ENCODE measurements around the gene KCNV2.

KCNV2 gene

GRCh38 chr9:2764353-2764752, 47.0 kb downstream of the KCNV2 start:
- peak in 2 of 6 experiments; percentile 23 to 26 for DNase-seq

GRCh38 chr9:2765250-2765880, 48.1 kb downstream of the KCNV2 start:
- DNase-seq, result peak in 1 of 6 experiments; percentile 13

DNA sequence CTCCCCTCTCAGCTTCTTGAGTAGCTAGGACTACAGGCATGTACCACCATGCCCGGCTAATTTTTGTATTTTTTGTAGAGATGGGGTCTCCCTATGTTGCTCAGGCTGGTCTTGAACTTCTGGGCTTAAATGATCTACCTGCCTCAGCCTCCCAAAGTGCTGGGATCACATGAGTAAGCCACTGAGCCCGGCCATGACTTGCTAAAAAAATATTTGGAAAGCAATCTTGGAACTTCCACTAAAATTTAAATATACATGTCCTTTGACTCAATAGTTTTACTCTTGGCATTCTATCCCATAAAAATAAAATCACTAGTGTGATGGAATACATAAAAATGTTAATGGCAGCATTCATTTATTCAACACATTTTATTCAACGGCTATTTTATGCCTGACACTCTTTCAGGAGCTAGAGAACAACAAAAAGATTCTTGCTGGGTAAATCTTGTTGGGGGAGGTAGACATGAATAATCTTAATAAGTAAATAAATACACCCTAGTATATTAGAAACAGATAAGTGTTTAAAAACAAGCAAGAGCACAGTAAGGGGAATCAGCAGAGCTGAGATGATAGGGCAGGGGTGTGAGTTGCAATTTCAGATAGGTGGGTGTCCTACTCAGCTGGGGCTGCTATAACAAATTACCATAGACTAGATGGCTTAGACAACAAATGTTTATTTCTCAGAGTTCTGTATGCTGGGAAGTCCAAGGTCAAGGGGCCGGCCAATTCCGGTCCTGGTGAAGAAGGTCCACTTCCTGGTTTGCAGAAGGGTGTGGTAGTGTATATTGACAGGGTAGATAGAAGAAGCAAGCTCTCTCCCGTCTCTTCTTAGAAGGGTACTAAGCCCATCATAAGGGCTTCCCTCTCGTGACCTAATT, 50.7 kb downstream of the KCNV2 start:
- DNase-seq, result no peak

GRCh38 chr9:2771087-2771486, 53.8 kb downstream of the KCNV2 start:
- no peak for DNase-seq

DNA sequence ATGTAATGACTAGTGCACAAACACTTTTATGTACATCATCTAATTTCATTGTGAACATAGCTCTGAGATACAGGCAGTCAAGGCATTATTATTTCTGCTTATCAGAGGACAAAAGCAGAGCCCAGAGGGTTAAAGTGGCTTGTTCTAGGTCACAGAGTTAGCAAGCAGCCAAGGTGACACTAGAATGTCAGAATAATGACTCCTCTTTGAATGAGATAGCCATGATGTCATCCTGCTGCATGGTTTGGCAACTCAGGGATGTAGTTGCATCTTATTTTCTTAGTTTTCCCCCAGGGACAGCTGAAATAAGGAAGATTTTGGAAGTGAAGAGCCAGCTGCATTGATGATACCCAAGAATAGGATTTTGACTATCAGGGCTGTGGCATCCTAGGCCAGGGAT, 54.4 kb downstream of the KCNV2 start:
- no peak for DNase-seq

DNA sequence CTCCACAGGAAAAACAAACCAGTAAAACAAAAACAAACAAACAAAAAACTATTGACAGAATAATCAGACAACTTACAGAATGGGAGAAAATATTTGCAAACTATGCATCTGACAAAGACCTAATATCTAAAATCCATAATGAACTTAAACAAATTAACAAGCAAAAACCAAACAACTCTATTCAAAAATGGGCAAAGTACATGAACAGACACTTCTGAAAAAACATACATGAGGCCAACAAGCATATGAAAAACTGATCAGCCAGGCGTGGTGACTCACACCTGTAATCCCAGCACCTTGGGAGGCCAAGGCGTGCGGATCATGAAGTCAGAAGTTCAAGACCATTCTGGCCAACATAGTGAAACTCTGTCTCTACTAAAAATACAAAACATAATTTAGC, 60.1 kb downstream of the KCNV2 start:
- DNase-seq, result no peak

GRCh38 chr9:2778816-2779215, 61.5 kb downstream of the KCNV2 start:
- no peak for DNase-seq
